ENCODE results near the gene ZNF619. TPM values are rescaled to one million over a fixed set of nuclear protein-coding genes. Genes with fewer than 3 reads are reported as not detected.

ZNF619 gene
- total and polyA plus RNA-seq, 2 experiments from 2014 or later, result 2.0 to 4.4 TPM

DNA sequence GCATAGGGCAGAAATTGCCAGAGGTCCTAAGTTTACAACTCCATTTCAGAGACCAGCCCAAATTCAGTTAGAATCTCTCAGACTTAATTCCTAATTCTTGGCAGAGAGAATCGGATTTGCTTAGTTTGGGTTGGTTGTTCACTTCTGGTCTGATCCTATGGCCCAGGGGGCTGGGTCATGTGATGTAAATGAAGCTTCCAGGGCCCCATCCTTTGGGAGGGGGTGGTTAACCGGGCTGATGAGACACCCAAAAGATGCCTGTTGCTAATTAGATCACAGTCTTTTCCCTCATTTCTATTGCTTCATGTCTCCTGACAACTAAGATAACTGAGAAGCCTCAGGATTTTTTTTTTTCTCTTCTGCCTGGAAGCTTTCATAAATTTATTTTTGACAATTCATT is 17.8 kb downstream of the ZNF619 start:
- H3K27me3 ChIP-seq (replicated peaks; ENCODE audit: insufficient read depth), result no peaks in the 10 kb centered on the region
- no peaks in the 10 kb centered on the region for H3F3A ChIP-seq (ENCODE audit: insufficient read depth)
- H3K9me2 ChIP-seq (ENCODE audit: insufficient read depth), result no peaks in the 10 kb centered on the region
- H3K9ac ChIP-seq, result no peak overlapping the region
- DNase-seq, result no peak
- no peaks in the 10 kb centered on the region for H4K20me1 ChIP-seq (ENCODE audit: insufficient read depth)
- no peaks in the 10 kb centered on the region for H3K79me2 ChIP-seq (ENCODE audit: insufficient read depth)
- TF ChIP-seq EZH2phosphoT487 (IDR thresholded peaks at IDR 0.05; ENCODE audit: insufficient read depth, low read depth) (no peak), EZH2 (IDR thresholded peaks at IDR 0.05; ENCODE audit: insufficient read depth, poor library complexity, severe bottlenecking) (no peak)
- no peaks in the 10 kb centered on the region for H3K9me3 ChIP-seq (ENCODE audit: low read depth)
- WGBS, 2 experiments (ENCODE audit: low coverage in 1 of 2, low lambda C conversion rate in 2 of 2, missing lambda C conversion rate in 2 of 2), result 0 to 7% methylated on average over 2 of the region's 2 CpGs
- no peaks in the 10 kb centered on the region for H3K36me3 ChIP-seq (ENCODE audit: low read depth)
- in situ Hi-C loops (cut with MboI), result no loop called here
- H2AFZ ChIP-seq, result no peak overlapping the region
- H3K4me2 ChIP-seq (ENCODE audit: unreplicated experiment), result no peak overlapping the region
- no peak overlapping the region for H3K4me3 ChIP-seq
- H3K4me1 ChIP-seq (ENCODE audit: insufficient read depth), result no peaks in the 10 kb centered on the region
- H3K27ac ChIP-seq, result no peak overlapping the region

DNA sequence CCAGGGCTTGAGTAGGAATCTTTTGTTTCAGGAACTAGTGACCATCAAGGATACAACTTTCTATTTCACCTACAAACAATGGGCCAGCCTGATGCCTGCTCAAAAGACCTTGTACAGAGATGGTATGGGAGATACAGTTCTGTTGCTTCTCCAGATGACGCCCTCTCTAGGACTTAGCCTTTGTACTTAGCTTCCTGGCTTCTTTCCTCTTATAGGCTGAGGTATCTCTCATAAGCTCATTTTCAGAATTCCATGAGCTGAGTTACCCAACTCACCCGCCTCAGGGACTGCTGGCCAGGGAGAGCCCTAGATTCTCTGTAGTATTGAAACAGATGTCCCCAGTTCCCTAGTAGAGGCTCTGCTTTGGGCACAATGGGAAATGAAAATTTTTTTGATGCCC is 20.4 kb downstream of the ZNF619 start:
- Histone ChIP-seq H3F3A (ENCODE audit: insufficient read depth) (no peaks in the 10 kb centered on the region), H3K27ac (no peak overlapping the region), H3K79me2 (ENCODE audit: insufficient read depth) (no peaks in the 10 kb centered on the region), H3K9me2 (ENCODE audit: insufficient read depth) (no peaks in the 10 kb centered on the region), H3K4me2 (ENCODE audit: unreplicated experiment) (no peak overlapping the region), H3K4me1 (ENCODE audit: insufficient read depth) (no peaks in the 10 kb centered on the region), H3K9me3 (ENCODE audit: low read depth) (no peaks in the 10 kb centered on the region), H4K20me1 (ENCODE audit: insufficient read depth) (no peaks in the 10 kb centered on the region), H3K4me3 (no peak overlapping the region), H3K27me3 (replicated peaks; ENCODE audit: insufficient read depth) (no peaks in the 10 kb centered on the region), H2AFZ (no peak overlapping the region), H3K9ac (no peak overlapping the region), H3K36me3 (ENCODE audit: low read depth) (no peaks in the 10 kb centered on the region)
- DNase-seq, result no peak
- TF ChIP-seq EZH2 (IDR thresholded peaks at IDR 0.05; ENCODE audit: insufficient read depth, poor library complexity, severe bottlenecking) (no peak), EZH2phosphoT487 (IDR thresholded peaks at IDR 0.05; ENCODE audit: insufficient read depth, low read depth) (no peak)
- 85 to 88% methylated on average over 2 of the region's 2 CpGs for WGBS, 2 experiments (ENCODE audit: low coverage in 1 of 2, low lambda C conversion rate in 2 of 2, missing lambda C conversion rate in 2 of 2)
- in situ Hi-C loops (cut with MboI), result no loop called here

DNA sequence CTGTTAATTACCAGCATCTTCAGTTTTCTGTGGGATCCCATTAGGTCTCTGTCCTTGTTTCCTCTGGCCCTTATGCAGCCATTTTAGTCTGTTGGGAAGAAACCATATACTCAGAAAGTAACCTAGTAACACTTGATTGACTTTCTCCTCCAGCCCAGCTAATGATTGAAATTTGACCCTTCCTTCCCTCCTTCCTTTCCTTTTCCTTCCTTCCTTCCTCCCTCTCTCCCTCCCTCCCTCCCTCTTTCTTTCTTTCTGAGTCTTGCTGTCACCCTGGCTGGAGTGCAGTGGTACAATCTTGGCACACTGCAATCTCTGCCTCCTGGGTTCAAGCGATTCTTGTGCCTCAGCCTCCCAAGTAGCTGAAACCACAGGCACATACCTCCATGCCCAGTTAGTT is 23.0 kb downstream of the ZNF619 start:
- H3K79me2 ChIP-seq (ENCODE audit: insufficient read depth), result no peaks in the 10 kb centered on the region
- H3K4me2 ChIP-seq (ENCODE audit: unreplicated experiment), result no peak overlapping the region
- H3K9ac ChIP-seq, result no peak overlapping the region
- H3K36me3 ChIP-seq (ENCODE audit: low read depth), result no peaks in the 10 kb centered on the region
- H2AFZ ChIP-seq, result no peak overlapping the region
- no peaks in the 10 kb centered on the region for H3K9me2 ChIP-seq (ENCODE audit: insufficient read depth)
- H3K27ac ChIP-seq, result no peak overlapping the region
- WGBS, 2 experiments (ENCODE audit: low coverage in 1 of 2, low lambda C conversion rate in 2 of 2, missing lambda C conversion rate in 2 of 2), result 84 to 95% methylated on average over 1 of the region's 1 CpG
- no peak for TF ChIP-seq EZH2 (IDR thresholded peaks at IDR 0.05; ENCODE audit: insufficient read depth, poor library complexity, severe bottlenecking)
- no peak for TF ChIP-seq EZH2phosphoT487 (IDR thresholded peaks at IDR 0.05; ENCODE audit: insufficient read depth, low read depth)
- peaks cover 8% of the 10 kb centered on the region for H3K4me1 ChIP-seq (ENCODE audit: insufficient read depth)
- H3K27me3 ChIP-seq (replicated peaks; ENCODE audit: insufficient read depth), result no peaks in the 10 kb centered on the region
- in situ Hi-C loops (cut with MboI), result no loop called here
- peaks cover 7% of the 10 kb centered on the region for H3F3A ChIP-seq (ENCODE audit: insufficient read depth)
- no peaks in the 10 kb centered on the region for H3K9me3 ChIP-seq (ENCODE audit: low read depth)
- no peak for DNase-seq
- no peaks in the 10 kb centered on the region for H4K20me1 ChIP-seq (ENCODE audit: insufficient read depth)
- H3K4me3 ChIP-seq, result no peak overlapping the region

GRCh38 chr3:40502034-40502433 is 25.1 kb downstream of the ZNF619 start:
- Histone ChIP-seq H4K20me1 (ENCODE audit: insufficient read depth) (no peaks in the 10 kb centered on the region), H3K79me2 (ENCODE audit: insufficient read depth) (no peaks in the 10 kb centered on the region), H3K36me3 (ENCODE audit: low read depth) (no peaks in the 10 kb centered on the region), H3K9me3 (ENCODE audit: low read depth) (no peaks in the 10 kb centered on the region), H3F3A (ENCODE audit: insufficient read depth) (peaks cover 13% of the 10 kb centered on the region), H2AFZ (no peak overlapping the region), H3K27me3 (replicated peaks; ENCODE audit: insufficient read depth) (no peaks in the 10 kb centered on the region), H3K4me1 (ENCODE audit: insufficient read depth) (peaks cover 16% of the 10 kb centered on the region), H3K4me2 (ENCODE audit: unreplicated experiment) (no peak overlapping the region), H3K4me3 (no peak overlapping the region), H3K27ac (no peak overlapping the region), H3K9me2 (ENCODE audit: insufficient read depth) (no peaks in the 10 kb centered on the region), H3K9ac (no peak overlapping the region)
- no peak for DNase-seq
- in situ Hi-C loops (cut with MboI), result no loop called here
- TF ChIP-seq EZH2 (IDR thresholded peaks at IDR 0.05; ENCODE audit: insufficient read depth, poor library complexity, severe bottlenecking), result no peak
- no peak for TF ChIP-seq EZH2phosphoT487 (IDR thresholded peaks at IDR 0.05; ENCODE audit: insufficient read depth, low read depth)
- 88 to 90% methylated on average over 2 of the region's 2 CpGs for WGBS, 2 experiments (ENCODE audit: low coverage in 1 of 2, low lambda C conversion rate in 2 of 2, missing lambda C conversion rate in 2 of 2)
